SU-DHL-6 (cell line): ENCODE measurements around the gene CEP126.

Experiments
- H2AFZ ChIP-seq: fragments of 200-600 bp; sonication (generic); 2 replicates; pipeline ENCODE4 v1.6.1; 2014; ENCODE audit warnings: low read depth, mild to moderate bottlenecking, moderate library complexity, mixed read lengths, antibody characterized with exemption, low read length; ENCODE audit not compliant: severe bottlenecking
- H3F3A ChIP-seq: fragments of 200-600 bp; shearing (Covaris generic); 2 replicates; pipeline ENCODE4 v1.6.0; 2016; ENCODE audit warnings: antibody characterized with exemption, mild to moderate bottlenecking; ENCODE audit not compliant: insufficient read depth
- H3K27ac ChIP-seq: fragments of 200-600 bp; sonication (generic); 2 replicates; pipeline ENCODE4 v1.5.1; 2016; ENCODE audit warnings: low read depth, mild to moderate bottlenecking, low read length, moderate library complexity, mixed read lengths
- H3K27me3 ChIP-seq: fragments of 200-600 bp; sonication (generic), shearing (Covaris generic); 2 replicates; pipeline ENCODE4 v1.6.0; 2014; ENCODE audit warnings: mild to moderate bottlenecking, low read length
- H3K36me3 ChIP-seq: fragments of 200-600 bp; sonication (generic); 2 replicates; pipeline ENCODE4 v1.6.1; 2014; ENCODE audit warnings: mild to moderate bottlenecking, low read length, mixed read lengths
- H3K4me2 ChIP-seq: fragments of 300-600, 200-600 bp; shearing (Covaris generic), sonication (generic); 2 replicates; pipeline ENCODE4 v1.6.0; 2014; ENCODE audit warnings: low read length, low read depth, mild to moderate bottlenecking; ENCODE audit not compliant: poor library complexity, severe bottlenecking
- H3K4me3 ChIP-seq: fragments of 200-600 bp; sonication (generic); 2 replicates; pipeline ENCODE4 v1.5.1; 2014; ENCODE audit warnings: antibody characterized with exemption, low read length, mild to moderate bottlenecking, mixed read lengths; ENCODE audit not compliant: insufficient read depth, poor library complexity, severe bottlenecking
- H3K79me2 ChIP-seq: fragments of 200-600 bp; sonication (generic); 2 replicates; pipeline ENCODE4 v1.6.1; 2014; ENCODE audit warnings: mild to moderate bottlenecking, low read length, moderate library complexity; ENCODE audit not compliant: insufficient read depth
- H3K9ac ChIP-seq: fragments of 200-600 bp; sonication (generic); 2 replicates; pipeline ENCODE4 v1.7.0; 2014; ENCODE audit warnings: mild to moderate bottlenecking, low read length
- H3K9me2 ChIP-seq: fragments of 200-600 bp; sonication (generic); replicated peaks from 2 replicates; pipeline ENCODE4 v1.6.1; 2014; ENCODE audit warnings: low read length; ENCODE audit not compliant: insufficient read depth
- H3K9me3 ChIP-seq: fragments of 200-600 bp; sonication (generic); 2 replicates; pipeline ENCODE4 v1.6.1; 2014; ENCODE audit warnings: low read length, mixed read lengths; ENCODE audit not compliant: insufficient read depth
- H4K20me1 ChIP-seq: fragments of 200-600 bp; sonication (generic); 2 replicates; pipeline ENCODE4 v1.6.1; 2014; ENCODE audit warnings: low read depth, mild to moderate bottlenecking, antibody characterized with exemption, low read length, moderate library complexity, mixed read lengths
- CTCF ChIP-seq: fragments of 200-600 bp; sonication (generic); IDR thresholded peaks from one replicate; pipeline ENCODE4 v1.5.1; 2017; ENCODE audit warnings: antibody characterized with exemption, mild to moderate bottlenecking, low read length, moderate library complexity; ENCODE audit not compliant: insufficient read depth, poor library complexity, severe bottlenecking
- EZH2phosphoT487 ChIP-seq: fragments of 200-600 bp; sonication (generic), shearing (Covaris generic); conservative IDR thresholded peaks from 2 replicates; pipeline ENCODE4 v1.6.1; 2018; ENCODE audit warnings: mild to moderate bottlenecking, antibody characterized with exemption, low read length, moderate library complexity, mixed read lengths

CEP126 gene

GRCh38 chr11:101913656-101914055, 1.2 kb upstream of the CEP126 start:
- H3K4me2 ChIP-seq = no peak overlapping the region

GRCh38 chr11:101914341-101914737, 471 bp upstream of the CEP126 start:
- Histone ChIP-seq H3K36me3 (no peaks in the 10 kb centered on the region), H3K27me3 (no peaks in the 10 kb centered on the region), H3K4me2 (peak overlapping the region; percentile 50), H3K9me2 (no peaks in the 10 kb centered on the region), H3K9me3 (no peaks in the 10 kb centered on the region), H4K20me1 (no peaks in the 10 kb centered on the region), H2AFZ (peak overlapping the region; percentile 57), H3K27ac (no peak overlapping the region), H3K4me3 (peak overlapping the region; percentile 53), H3K9ac (peak overlapping the region; percentile 16), H3K79me2 (no peaks in the 10 kb centered on the region), H3F3A (peaks cover 5% of the 10 kb centered on the region; the same call in 1 of the 2 replicates)
- no peak for TF ChIP-seq CTCF
- no peak for TF ChIP-seq EZH2phosphoT487

More at GRCh38 chr11:101913656-101914055, 1.2 kb upstream of the CEP126 start:
- Histone ChIP-seq H3K9me2 (no peaks in the 10 kb centered on the region), H2AFZ (no peak overlapping the region), H3F3A (peaks cover 5% of the 10 kb centered on the region; the same call in 1 of the 2 replicates), H3K36me3 (no peaks in the 10 kb centered on the region), H3K27ac (no peak overlapping the region), H3K79me2 (no peaks in the 10 kb centered on the region), H3K9me3 (no peaks in the 10 kb centered on the region), H3K9ac (no peak overlapping the region), H3K27me3 (no peaks in the 10 kb centered on the region), H3K4me3 (no peak overlapping the region), H4K20me1 (no peaks in the 10 kb centered on the region)
- TF ChIP-seq CTCF (no peak), EZH2phosphoT487 (no peak)

- Histone ChIP-seq H3K27ac (no peak overlapping the region), H3K4me3 (no peak overlapping the region), H2AFZ (peak overlapping the region; percentile 57), H3K4me2 (peak overlapping the region; percentile 50), H3K79me2 (no peaks in the 10 kb centered on the region), H3F3A (peaks cover 5% of the 10 kb centered on the region; the same call in 1 of the 2 replicates), H4K20me1 (no peaks in the 10 kb centered on the region), H3K9me2 (no peaks in the 10 kb centered on the region), H3K36me3 (no peaks in the 10 kb centered on the region), H3K9ac (no peak overlapping the region), H3K9me3 (no peaks in the 10 kb centered on the region), H3K27me3 (no peaks in the 10 kb centered on the region)
- TF ChIP-seq EZH2phosphoT487 (no peak), CTCF (no peak)
Observed at GRCh38 chr11:101915791-101916291, 1.0 kb downstream of the CEP126 start.
